ENCODE data around the gene NDUFA8. TPM values are rescaled to one million over a fixed set of nuclear protein-coding genes. Genes with fewer than 3 reads are reported as not detected.
"Not testable (repeated sequence)": the region's sequence is repeated elsewhere in the genome, so short reads cannot be mapped to it uniquely, and the experiment has no call there.

NDUFA8 gene
- total RNA-seq, 1 donor from 2014 or later = 40.2 TPM

- peaks cover 0 to 10% (median 0%) of the 10 kb centered on the region in 3 donors for H3K27me3 ChIP-seq (ENCODE audit: control insufficient read depth in 3 of 3, insufficient read depth in 3 of 3, low read length in 3 of 3)
- H3K4me1 ChIP-seq (ENCODE audit: control insufficient read depth in 3 of 3, insufficient read depth in 3 of 3, low read length in 3 of 3) = peaks cover 0 to 8% (median 0%) of the 10 kb centered on the region in 3 donors
- no peak overlapping the region for H3K27ac ChIP-seq (ENCODE audit: low read depth, low read length)
- H3K9ac ChIP-seq (ENCODE audit: low read depth in 1 of 3, low read length in 3 of 3) = no peak overlapping the region
- no peaks in the 10 kb centered on the region for H3K9me3 ChIP-seq (ENCODE audit: control insufficient read depth in 3 of 3, low read length in 3 of 3)
- H3K4me3 ChIP-seq (ENCODE audit: low read length in 3 of 3) = no peak overlapping the region
- no peaks in the 10 kb centered on the region for H3K36me3 ChIP-seq (ENCODE audit: control insufficient read depth in 3 of 3, insufficient read depth in 3 of 3, low read length in 3 of 3)
These were observed 41.0 kb downstream of the NDUFA8 start for GRCh38 chr9:122118343-122119165.

- H3K4me1 ChIP-seq (ENCODE audit: control insufficient read depth in 3 of 3, insufficient read depth in 3 of 3, low read length in 3 of 3); H3K9ac ChIP-seq (ENCODE audit: low read depth in 1 of 3, low read length in 3 of 3); H3K4me3 ChIP-seq (ENCODE audit: low read length in 3 of 3); H3K27ac ChIP-seq (ENCODE audit: low read depth, low read length); H3K36me3 ChIP-seq (ENCODE audit: control insufficient read depth in 3 of 3, insufficient read depth in 3 of 3, low read length in 3 of 3); H3K9me3 ChIP-seq (ENCODE audit: control insufficient read depth in 3 of 3, low read length in 3 of 3): not testable (repeated sequence)
- peaks cover 0 to 10% (median 0%) of the 10 kb centered on the region in 3 donors for H3K27me3 ChIP-seq (ENCODE audit: control insufficient read depth in 3 of 3, insufficient read depth in 3 of 3, low read length in 3 of 3)
These were observed 42.3 kb downstream of the NDUFA8 start for GRCh38 chr9:122117241-122117640.

- peaks cover 0 to 10% (median 0%) of the 10 kb centered on the region in 3 donors for H3K27me3 ChIP-seq (ENCODE audit: control insufficient read depth in 3 of 3, insufficient read depth in 3 of 3, low read length in 3 of 3)
- H3K4me3 ChIP-seq (ENCODE audit: low read length in 3 of 3) = no peak overlapping the region
- H3K4me1 ChIP-seq (ENCODE audit: control insufficient read depth in 3 of 3, insufficient read depth in 3 of 3, low read length in 3 of 3) = peaks cover 0 to 8% (median 0%) of the 10 kb centered on the region in 3 donors
- no peaks in the 10 kb centered on the region for H3K9me3 ChIP-seq (ENCODE audit: control insufficient read depth in 3 of 3, low read length in 3 of 3)
- no peaks in the 10 kb centered on the region for H3K36me3 ChIP-seq (ENCODE audit: control insufficient read depth in 3 of 3, insufficient read depth in 3 of 3, low read length in 3 of 3)
- no peak overlapping the region for H3K9ac ChIP-seq (ENCODE audit: low read depth in 1 of 3, low read length in 3 of 3)
- H3K27ac ChIP-seq (ENCODE audit: low read depth, low read length) = no peak overlapping the region
These were observed 43.0 kb downstream of the NDUFA8 start for GRCh38 chr9:122116448-122117173.

GRCh38 chr9:122116040-122116439 lies 43.5 kb downstream of the NDUFA8 start:
- Histone ChIP-seq H3K36me3 (ENCODE audit: control insufficient read depth in 3 of 3, insufficient read depth in 3 of 3, low read length in 3 of 3) (no peaks in the 10 kb centered on the region), H3K4me1 (ENCODE audit: control insufficient read depth in 3 of 3, insufficient read depth in 3 of 3, low read length in 3 of 3) (peaks cover 0 to 8% (median 0%) of the 10 kb centered on the region in 3 donors)

GRCh38 chr9:122115176-122116035 lies 44.2 kb downstream of the NDUFA8 start:
- Histone ChIP-seq H3K9me3 (ENCODE audit: control insufficient read depth in 3 of 3, low read length in 3 of 3) (no peaks in the 10 kb centered on the region), H3K4me1 (ENCODE audit: control insufficient read depth in 3 of 3, insufficient read depth in 3 of 3, low read length in 3 of 3) (peaks cover 0 to 8% (median 0%) of the 10 kb centered on the region in 3 donors), H3K27me3 (ENCODE audit: control insufficient read depth in 3 of 3, insufficient read depth in 3 of 3, low read length in 3 of 3) (peaks cover 0 to 10% (median 0%) of the 10 kb centered on the region in 3 donors), H3K4me3 (ENCODE audit: low read length in 3 of 3) (no peak overlapping the region), H3K27ac (ENCODE audit: low read depth, low read length) (no peak overlapping the region), H3K9ac (ENCODE audit: low read depth in 1 of 3, low read length in 3 of 3) (no peak overlapping the region), H3K36me3 (ENCODE audit: control insufficient read depth in 3 of 3, insufficient read depth in 3 of 3, low read length in 3 of 3) (no peaks in the 10 kb centered on the region)

More at GRCh38 chr9:122116040-122116439, 43.5 kb downstream of the NDUFA8 start:
- H3K27ac ChIP-seq (ENCODE audit: low read depth, low read length) = no peak overlapping the region
- no peaks in the 10 kb centered on the region for H3K9me3 ChIP-seq (ENCODE audit: control insufficient read depth in 3 of 3, low read length in 3 of 3)
- H3K27me3 ChIP-seq (ENCODE audit: control insufficient read depth in 3 of 3, insufficient read depth in 3 of 3, low read length in 3 of 3) = peaks cover 0 to 10% (median 0%) of the 10 kb centered on the region in 3 donors
- H3K9ac ChIP-seq (ENCODE audit: low read depth in 1 of 3, low read length in 3 of 3) = no peak overlapping the region
- no peak overlapping the region for H3K4me3 ChIP-seq (ENCODE audit: low read length in 3 of 3)

- peaks cover 0 to 10% (median 0%) of the 10 kb centered on the region in 3 donors for H3K27me3 ChIP-seq (ENCODE audit: control insufficient read depth in 3 of 3, insufficient read depth in 3 of 3, low read length in 3 of 3)
- no peak overlapping the region for H3K9ac ChIP-seq (ENCODE audit: low read depth in 1 of 3, low read length in 3 of 3)
- H3K27ac ChIP-seq (ENCODE audit: low read depth, low read length) = no peak overlapping the region
- H3K36me3 ChIP-seq (ENCODE audit: control insufficient read depth in 3 of 3, insufficient read depth in 3 of 3, low read length in 3 of 3) = no peaks in the 10 kb centered on the region
- no peaks in the 10 kb centered on the region for H3K4me1 ChIP-seq (ENCODE audit: control insufficient read depth in 3 of 3, insufficient read depth in 3 of 3, low read length in 3 of 3)
- H3K9me3 ChIP-seq (ENCODE audit: control insufficient read depth in 3 of 3, low read length in 3 of 3) = no peaks in the 10 kb centered on the region
- no peak overlapping the region for H3K4me3 ChIP-seq (ENCODE audit: low read length in 3 of 3)
These were observed 46.0 kb downstream of the NDUFA8 start for GRCh38 chr9:122113574-122113973.

GRCh38 chr9:122112238-122112637 lies 47.3 kb downstream of the NDUFA8 start:
- Histone ChIP-seq H3K36me3 (ENCODE audit: control insufficient read depth in 3 of 3, insufficient read depth in 3 of 3, low read length in 3 of 3) (no peaks in the 10 kb centered on the region), H3K9ac (ENCODE audit: low read depth in 1 of 3, low read length in 3 of 3) (no peak overlapping the region), H3K27ac (ENCODE audit: low read depth, low read length) (no peak overlapping the region), H3K4me3 (ENCODE audit: low read length in 3 of 3) (no peak overlapping the region), H3K9me3 (ENCODE audit: control insufficient read depth in 3 of 3, low read length in 3 of 3) (no peaks in the 10 kb centered on the region), H3K27me3 (ENCODE audit: control insufficient read depth in 3 of 3, insufficient read depth in 3 of 3, low read length in 3 of 3) (peaks cover 0 to 10% (median 0%) of the 10 kb centered on the region in 3 donors), H3K4me1 (ENCODE audit: control insufficient read depth in 3 of 3, insufficient read depth in 3 of 3, low read length in 3 of 3) (no peaks in the 10 kb centered on the region)

GRCh38 chr9:122111413-122112085 lies 48.0 kb downstream of the NDUFA8 start:
- peaks cover 0 to 4% (median 0%) of the 10 kb centered on the region in 3 donors for H3K4me1 ChIP-seq (ENCODE audit: control insufficient read depth in 3 of 3, insufficient read depth in 3 of 3, low read length in 3 of 3)
- no peak overlapping the region for H3K27ac ChIP-seq (ENCODE audit: low read depth, low read length)
- H3K27me3 ChIP-seq (ENCODE audit: control insufficient read depth in 3 of 3, insufficient read depth in 3 of 3, low read length in 3 of 3) = peaks cover 0 to 9% (median 0%) of the 10 kb centered on the region in 3 donors
- no peaks in the 10 kb centered on the region for H3K9me3 ChIP-seq (ENCODE audit: control insufficient read depth in 3 of 3, low read length in 3 of 3)
- no peaks in the 10 kb centered on the region for H3K36me3 ChIP-seq (ENCODE audit: control insufficient read depth in 3 of 3, insufficient read depth in 3 of 3, low read length in 3 of 3)
- H3K9ac ChIP-seq (ENCODE audit: low read depth in 1 of 3, low read length in 3 of 3) = no peak overlapping the region
- no peak overlapping the region for H3K4me3 ChIP-seq (ENCODE audit: low read length in 3 of 3)

- no peaks in the 10 kb centered on the region for H3K9me3 ChIP-seq (ENCODE audit: control insufficient read depth in 3 of 3, low read length in 3 of 3)
- no peak overlapping the region for H3K27ac ChIP-seq (ENCODE audit: low read depth, low read length)
- H3K4me3 ChIP-seq (ENCODE audit: low read length in 3 of 3) = no peak overlapping the region
- H3K27me3 ChIP-seq (ENCODE audit: control insufficient read depth in 3 of 3, insufficient read depth in 3 of 3, low read length in 3 of 3) = no peaks in the 10 kb centered on the region
- H3K9ac ChIP-seq (ENCODE audit: low read depth in 1 of 3, low read length in 3 of 3) = no peak overlapping the region
- peaks cover 0 to 4% (median 0%) of the 10 kb centered on the region in 3 donors for H3K4me1 ChIP-seq (ENCODE audit: control insufficient read depth in 3 of 3, insufficient read depth in 3 of 3, low read length in 3 of 3)
- no peaks in the 10 kb centered on the region for H3K36me3 ChIP-seq (ENCODE audit: control insufficient read depth in 3 of 3, insufficient read depth in 3 of 3, low read length in 3 of 3)
These were observed 49.3 kb downstream of the NDUFA8 start for GRCh38 chr9:122110100-122110833.

All from skeletal muscle tissue (tissue), 4 donors.